SU-DHL-6 (cell line): ENCODE data around the gene CD38.

Experiments used
- H2AFZ ChIP-seq: fragments of 200-600 bp; sonication (generic); 2 replicates; pipeline ENCODE4 v1.6.1; 2014; ENCODE audit warnings: low read depth, mild to moderate bottlenecking, moderate library complexity, mixed read lengths, antibody characterized with exemption, low read length; ENCODE audit not compliant: severe bottlenecking
- H3F3A ChIP-seq: fragments of 200-600 bp; shearing (Covaris generic); 2 replicates; pipeline ENCODE4 v1.6.0; 2016; ENCODE audit warnings: antibody characterized with exemption, mild to moderate bottlenecking; ENCODE audit not compliant: insufficient read depth
- H3K27ac ChIP-seq: fragments of 200-600 bp; sonication (generic); 2 replicates; pipeline ENCODE4 v1.5.1; 2016; ENCODE audit warnings: low read depth, mild to moderate bottlenecking, low read length, moderate library complexity, mixed read lengths
- H3K27me3 ChIP-seq: fragments of 200-600 bp; sonication (generic), shearing (Covaris generic); 2 replicates; pipeline ENCODE4 v1.6.0; 2014; ENCODE audit warnings: mild to moderate bottlenecking, low read length
- H3K36me3 ChIP-seq: fragments of 200-600 bp; sonication (generic); 2 replicates; pipeline ENCODE4 v1.6.1; 2014; ENCODE audit warnings: mild to moderate bottlenecking, low read length, mixed read lengths
- H3K4me2 ChIP-seq: fragments of 300-600, 200-600 bp; shearing (Covaris generic), sonication (generic); 2 replicates; pipeline ENCODE4 v1.6.0; 2014; ENCODE audit warnings: low read length, low read depth, mild to moderate bottlenecking; ENCODE audit not compliant: poor library complexity, severe bottlenecking
- H3K4me3 ChIP-seq: fragments of 200-600 bp; sonication (generic); 2 replicates; pipeline ENCODE4 v1.5.1; 2014; ENCODE audit warnings: antibody characterized with exemption, low read length, mild to moderate bottlenecking, mixed read lengths; ENCODE audit not compliant: insufficient read depth, poor library complexity, severe bottlenecking
- H3K79me2 ChIP-seq: fragments of 200-600 bp; sonication (generic); 2 replicates; pipeline ENCODE4 v1.6.1; 2014; ENCODE audit warnings: mild to moderate bottlenecking, low read length, moderate library complexity; ENCODE audit not compliant: insufficient read depth
- H3K9ac ChIP-seq: fragments of 200-600 bp; sonication (generic); 2 replicates; pipeline ENCODE4 v1.7.0; 2014; ENCODE audit warnings: mild to moderate bottlenecking, low read length
- H3K9me2 ChIP-seq: fragments of 200-600 bp; sonication (generic); replicated peaks from 2 replicates; pipeline ENCODE4 v1.6.1; 2014; ENCODE audit warnings: low read length; ENCODE audit not compliant: insufficient read depth
- H3K9me3 ChIP-seq: fragments of 200-600 bp; sonication (generic); 2 replicates; pipeline ENCODE4 v1.6.1; 2014; ENCODE audit warnings: low read length, mixed read lengths; ENCODE audit not compliant: insufficient read depth
- H4K20me1 ChIP-seq: fragments of 200-600 bp; sonication (generic); 2 replicates; pipeline ENCODE4 v1.6.1; 2014; ENCODE audit warnings: low read depth, mild to moderate bottlenecking, antibody characterized with exemption, low read length, moderate library complexity, mixed read lengths
- CTCF ChIP-seq: fragments of 200-600 bp; sonication (generic); IDR thresholded peaks from one replicate; pipeline ENCODE4 v1.5.1; 2017; ENCODE audit warnings: antibody characterized with exemption, mild to moderate bottlenecking, low read length, moderate library complexity; ENCODE audit not compliant: insufficient read depth, poor library complexity, severe bottlenecking
- EZH2phosphoT487 ChIP-seq: fragments of 200-600 bp; sonication (generic), shearing (Covaris generic); conservative IDR thresholded peaks from 2 replicates; pipeline ENCODE4 v1.6.1; 2018; ENCODE audit warnings: mild to moderate bottlenecking, antibody characterized with exemption, low read length, moderate library complexity, mixed read lengths

Gene CD38

GRCh38 chr4:15901007-15901406, 122.9 kb downstream of the CD38 start:
- Histone ChIP-seq H3F3A (no peaks in the 10 kb centered on the region), H3K4me2 (no peak overlapping the region), H3K79me2 (no peaks in the 10 kb centered on the region), H3K9ac (no peak overlapping the region), H3K36me3 (no peaks in the 10 kb centered on the region), H4K20me1 (no peaks in the 10 kb centered on the region), H3K9me3 (no peaks in the 10 kb centered on the region), H2AFZ (no peak overlapping the region), H3K4me3 (no peak overlapping the region), H3K9me2 (no peaks in the 10 kb centered on the region), H3K27me3 (no peaks in the 10 kb centered on the region), H3K27ac (no peak overlapping the region)
- TF ChIP-seq CTCF, result no peak
- no peak for TF ChIP-seq EZH2phosphoT487

GRCh38 chr4:15901998-15902397, 123.9 kb downstream of the CD38 start:
- TF ChIP-seq CTCF, result no peak
- no peak for TF ChIP-seq EZH2phosphoT487
- no peaks in the 10 kb centered on the region for H3K9me3 ChIP-seq
- no peaks in the 10 kb centered on the region for H4K20me1 ChIP-seq
- H3K4me3 ChIP-seq, result no peak overlapping the region
- H2AFZ ChIP-seq, result no peak overlapping the region
- no peak overlapping the region for H3K9ac ChIP-seq
- no peak overlapping the region for H3K27ac ChIP-seq
- no peaks in the 10 kb centered on the region for H3K9me2 ChIP-seq
- H3K36me3 ChIP-seq, result no peaks in the 10 kb centered on the region
- no peaks in the 10 kb centered on the region for H3K79me2 ChIP-seq
- no peak overlapping the region for H3K4me2 ChIP-seq
- no peaks in the 10 kb centered on the region for H3F3A ChIP-seq
- H3K27me3 ChIP-seq, result no peaks in the 10 kb centered on the region

GRCh38 chr4:15902746-15903145, 124.6 kb downstream of the CD38 start:
- TF ChIP-seq EZH2phosphoT487 (no peak), CTCF (no peak)
- Histone ChIP-seq H3K27me3 (no peaks in the 10 kb centered on the region), H3K79me2 (no peaks in the 10 kb centered on the region), H3K36me3 (no peaks in the 10 kb centered on the region), H3K9me2 (no peaks in the 10 kb centered on the region), H3F3A (no peaks in the 10 kb centered on the region), H3K9me3 (no peaks in the 10 kb centered on the region), H3K27ac (no peak overlapping the region), H2AFZ (no peak overlapping the region), H3K9ac (no peak overlapping the region), H3K4me2 (no peak overlapping the region), H4K20me1 (no peaks in the 10 kb centered on the region), H3K4me3 (no peak overlapping the region)
